Caco-2 (cell line): ENCODE results near the gene SLC25A26. TPM values are rescaled to one million over a fixed set of nuclear protein-coding genes. Genes with fewer than 3 reads are reported as not detected.

Experiments used
- BruUV-seq: library from RNA; stranded (reverse); fragments of 400-500 nt; replicated peaks from 2 replicates; lab custom pipeline; 2021; lab: Mats Ljungman, UMichigan
- CTCF ChIA-PET: fragments of 300-600 bp; sonication (Branson Sonifier 250); formaldehyde crosslinking; loops from one replicate; lab custom pipeline; 2022; ENCODE audit warnings: antibody characterized with exemption; lab: Charles Lee
- POLR2A ChIA-PET: fragments of 300-600 bp; sonication (Branson Sonifier 250); formaldehyde crosslinking; loops from one replicate; lab custom pipeline; 2022; ENCODE audit warnings: antibody characterized with exemption; lab: Charles Lee
- DNase-seq, 2 experiments: peaks; one replicate each; pipeline versions ENCODE4 v3.0.0 to v3.0.0-alpha.2; 2020 to 2022
- H3K27me3 ChIP-seq: replicated peaks from 2 replicates; pipeline ENCODE4 v1.6.0; 2011; ENCODE audit warnings: low read length; ENCODE audit not compliant: control insufficient read depth, insufficient read depth
- H3K36me3 ChIP-seq: 2 replicates; pipeline ENCODE4 v1.5.1; 2011; ENCODE audit warnings: low read length; ENCODE audit not compliant: control insufficient read depth, insufficient read depth
- H3K4me1 ChIP-seq: fragments of 250-450 bp; sonication (Bioruptor Pico); 2 replicates; pipeline ENCODE4 v1.5.1; 2020; ENCODE audit warnings: mild to moderate bottlenecking
- H3K4me3 ChIP-seq: 2 replicates; pipeline ENCODE4 v1.5.1; 2011; ENCODE audit warnings: low read depth, mild to moderate bottlenecking, control low read depth, low read length
- H3K9me3 ChIP-seq: fragments of 250-450 bp; sonication (Bioruptor Pico); 2 replicates; pipeline ENCODE4 v1.5.1; 2020; ENCODE audit warnings: mild to moderate bottlenecking, moderate library complexity
- H3K27ac Mint-ChIP-seq: one replicate; pipeline ENCODE4 v1.8.0; 2022; ENCODE audit warnings: mixed read lengths; ENCODE audit not compliant: unreplicated experiment
- H3K27me3 Mint-ChIP-seq: one replicate; pipeline ENCODE4 v1.8.0; 2022; ENCODE audit warnings: mixed read lengths; ENCODE audit not compliant: insufficient read depth, unreplicated experiment
- H3K36me3 Mint-ChIP-seq: one replicate; pipeline ENCODE4 v1.8.0; 2022; ENCODE audit warnings: mild to moderate bottlenecking, mixed read lengths; ENCODE audit not compliant: insufficient read depth, unreplicated experiment
- H3K4me1 Mint-ChIP-seq: one replicate; pipeline ENCODE4 v1.8.0; 2022; ENCODE audit warnings: low read depth, mixed read lengths; ENCODE audit not compliant: unreplicated experiment
- H3K4me3 Mint-ChIP-seq: one replicate; pipeline ENCODE4 v1.8.0; 2022; ENCODE audit warnings: mild to moderate bottlenecking, moderate library complexity, mixed read lengths; ENCODE audit not compliant: unreplicated experiment
- H3K9me3 Mint-ChIP-seq: one replicate; pipeline ENCODE4 v1.8.0; 2022; ENCODE audit warnings: mixed read lengths; ENCODE audit not compliant: unreplicated experiment
- intact Hi-C: fragments of 100-400 bp; cut with micrococcal nuclease; formaldehyde crosslinking; loops from one replicate; pipeline ENCODE4 v1.10.0; 2022; ENCODE audit not compliant: unreplicated experiment
- total RNA-seq: library from RNA; stranded (reverse); gene quantifications from 2 replicates; pipeline ENCODE4 v1.2.3, GENCODE V29; 2022
- TF ChIP-seq, protein P1 (sequence below), 2 experiments: fragments of 200-600 bp in 1 of 2; IDR thresholded peaks; 1 replicate in 1 of 2; 2 replicates in 1 of 2; pipeline versions ENCODE4 v1.5.1 to v1.8.0; 2011 to 2022; ENCODE audit warnings: antibody characterized with exemption in 1 of 2, control low read depth in 1 of 2, inconsistent platforms in 1 of 2, low read depth in 1 of 2, low read length in 1 of 2, mild to moderate bottlenecking in 1 of 2, moderate library complexity in 1 of 2; ENCODE audit not compliant: insufficient read depth in 1 of 2, severe bottlenecking in 1 of 2, unreplicated experiment in 1 of 2

The SLC25A26 gene
- total RNA-seq, 1 experiment from 2014 or later: 25.4 TPM

GRCh38 chr3:66227915-66228314 lies 7.1 kb downstream of the SLC25A26 start:
- no TSS peak for BruUV-seq
- no peaks in the 10 kb centered on the region for H3K27me3 Mint-ChIP-seq
- no peaks in the 10 kb centered on the region for H3K9me3 Mint-ChIP-seq
- ChIA-PET CTCF (no interaction called here), POLR2A (no interaction called here)
- Histone ChIP-seq H3K36me3 (0 out of 2 replicates have a peak, but pooled peaks cover 1% of the 10 kb centered on the region), H3K9me3 (no peaks in the 10 kb centered on the region), H3K4me1 (no peaks in the 10 kb centered on the region; the same call in 1 of the 2 replicates), H3K4me3 (no peak overlapping the region), H3K27me3 (no peaks in the 10 kb centered on the region)
- peaks cover 10% of the 10 kb centered on the region for H3K4me1 Mint-ChIP-seq
- peaks cover 4% of the 10 kb centered on the region for H3K36me3 Mint-ChIP-seq
- TF ChIP-seq, protein P1, sequence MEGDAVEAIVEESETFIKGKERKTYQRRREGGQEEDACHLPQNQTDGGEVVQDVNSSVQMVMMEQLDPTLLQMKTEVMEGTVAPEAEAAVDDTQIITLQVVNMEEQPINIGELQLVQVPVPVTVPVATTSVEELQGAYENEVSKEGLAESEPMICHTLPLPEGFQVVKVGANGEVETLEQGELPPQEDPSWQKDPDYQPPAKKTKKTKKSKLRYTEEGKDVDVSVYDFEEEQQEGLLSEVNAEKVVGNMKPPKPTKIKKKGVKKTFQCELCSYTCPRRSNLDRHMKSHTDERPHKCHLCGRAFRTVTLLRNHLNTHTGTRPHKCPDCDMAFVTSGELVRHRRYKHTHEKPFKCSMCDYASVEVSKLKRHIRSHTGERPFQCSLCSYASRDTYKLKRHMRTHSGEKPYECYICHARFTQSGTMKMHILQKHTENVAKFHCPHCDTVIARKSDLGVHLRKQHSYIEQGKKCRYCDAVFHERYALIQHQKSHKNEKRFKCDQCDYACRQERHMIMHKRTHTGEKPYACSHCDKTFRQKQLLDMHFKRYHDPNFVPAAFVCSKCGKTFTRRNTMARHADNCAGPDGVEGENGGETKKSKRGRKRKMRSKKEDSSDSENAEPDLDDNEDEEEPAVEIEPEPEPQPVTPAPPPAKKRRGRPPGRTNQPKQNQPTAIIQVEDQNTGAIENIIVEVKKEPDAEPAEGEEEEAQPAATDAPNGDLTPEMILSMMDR (IDR thresholded peaks at IDR 0.05; ENCODE audit: insufficient read depth in 1 of 2, low read depth in 1 of 2, low read length in 1 of 2, severe bottlenecking in 1 of 2, unreplicated experiment in 1 of 2): no peak
- intact Hi-C loops: no loop called here
- H3K27ac Mint-ChIP-seq: no peak overlapping the region
- no peak overlapping the region for H3K4me3 Mint-ChIP-seq
- DNase-seq: no peak

GRCh38 chr3:66228707-66229106 lies 7.9 kb downstream of the SLC25A26 start:
- no peak overlapping the region for H3K4me3 ChIP-seq
- Mint-ChIP-seq H3K27ac (no peak overlapping the region), H3K27me3 (no peaks in the 10 kb centered on the region), H3K4me3 (no peak overlapping the region), H3K36me3 (no peaks in the 10 kb centered on the region), H3K4me1 (peaks cover 10% of the 10 kb centered on the region), H3K9me3 (no peaks in the 10 kb centered on the region)
- no TSS peak for BruUV-seq
- TF ChIP-seq, protein P1 (IDR thresholded peaks at IDR 0.05; ENCODE audit: insufficient read depth in 1 of 2, low read depth in 1 of 2, low read length in 1 of 2, severe bottlenecking in 1 of 2, unreplicated experiment in 1 of 2): no peak
- H3K36me3 ChIP-seq: no peaks in the 10 kb centered on the region
- intact Hi-C loops: no loop called here
- no peaks in the 10 kb centered on the region for H3K9me3 ChIP-seq
- no peaks in the 10 kb centered on the region; the same call in 1 of the 2 replicates for H3K4me1 ChIP-seq
- ChIA-PET POLR2A (no interaction called here), CTCF (no interaction called here)
- no peaks in the 10 kb centered on the region for H3K27me3 ChIP-seq
- no peak for DNase-seq

GRCh38 chr3:66229931-66230330 lies 9.1 kb downstream of the SLC25A26 start:
- no peaks in the 10 kb centered on the region for H3K4me1 Mint-ChIP-seq
- intact Hi-C loops: no loop called here
- no TSS peak for BruUV-seq
- H3K9me3 Mint-ChIP-seq: no peaks in the 10 kb centered on the region
- ChIA-PET POLR2A (no interaction called here), CTCF (no interaction called here)
- H3K27me3 Mint-ChIP-seq: no peaks in the 10 kb centered on the region
- H3K36me3 Mint-ChIP-seq: no peaks in the 10 kb centered on the region
- no peaks in the 10 kb centered on the region for H3K27me3 ChIP-seq
- H3K27ac Mint-ChIP-seq: no peak overlapping the region
- H3K36me3 ChIP-seq: no peaks in the 10 kb centered on the region
- no peak for DNase-seq
- no peak overlapping the region for H3K4me3 ChIP-seq
- no peak overlapping the region for H3K4me3 Mint-ChIP-seq
- H3K9me3 ChIP-seq: no peaks in the 10 kb centered on the region
- TF ChIP-seq, protein P1 (IDR thresholded peaks at IDR 0.05; ENCODE audit: insufficient read depth in 1 of 2, low read depth in 1 of 2, low read length in 1 of 2, severe bottlenecking in 1 of 2, unreplicated experiment in 1 of 2): no peak
- H3K4me1 ChIP-seq: no peaks in the 10 kb centered on the region
